ENCODE results near the gene MATN4. TPM values are rescaled to one million over a fixed set of nuclear protein-coding genes. Genes with fewer than 3 reads are reported as not detected.

MATN4 gene
- total RNA-seq, 1 experiment from 2014 or later, result 0.33 TPM

- DNase-seq, result peak; percentile 92 to 98
- CTCF ChIA-PET, result interaction anchor here (1.0 kb wide), 1 partner anchor 211 kb away, joined by 3 read pairs; no protein-coding TSS in a partner anchor
- Histone ChIP-seq H3K79me2 (ENCODE audit: low read depth) (peaks cover 41% of the 10 kb centered on the region), H2AFZ (peak within 1 kb of the TSS; percentile 73), H3K4me2 (peak within 1 kb of the TSS; percentile 99), H3K4me1 (replicated peaks; ENCODE audit: insufficient read depth) (peaks cover 71% of the 10 kb centered on the region), H3K9me3 (ENCODE audit: insufficient read depth, low read depth) (no peaks in the 10 kb centered on the region), H3F3A (ENCODE audit: insufficient read depth, low read depth) (peaks cover 34% of the 10 kb centered on the region), H3K4me3 (peak within 1 kb of the TSS; percentile 73), H4K20me1 (ENCODE audit: insufficient read depth) (peaks cover 5% of the 10 kb centered on the region; the same call in 1 of the 2 replicates), H3K9me2 (ENCODE audit: insufficient read depth) (no peaks in the 10 kb centered on the region), H3K27me3 (ENCODE audit: insufficient read depth, low read depth) (no peaks in the 10 kb centered on the region), H3K27ac (peak within 1 kb of the TSS; percentile 97), H3K36me3 (ENCODE audit: low read depth) (peaks cover 11% of the 10 kb centered on the region)
- no TSS peak for BruUV-seq (replicated peaks)
- intact Hi-C loops (cut with micrococcal nuclease; ENCODE audit: unreplicated experiment), result loop anchor here (1.0 kb wide), 3 partner anchors 37 to 525 kb away; no protein-coding TSS in a partner anchor
- POLR2A ChIA-PET (ENCODE audit: unreplicated experiment), result interaction anchor here (0.5 to 1.1 kb wide), 6 partner anchors 116 to 509 kb away, joined by 3 to 10 read pairs (median 5); partner anchors contain the start of genes TOMM34 and YWHAB
- no peak for TF ChIP-seq EZH2 (IDR thresholded peaks at IDR 0.05; ENCODE audit: low read depth)
- TF ChIP-seq, protein P1, sequence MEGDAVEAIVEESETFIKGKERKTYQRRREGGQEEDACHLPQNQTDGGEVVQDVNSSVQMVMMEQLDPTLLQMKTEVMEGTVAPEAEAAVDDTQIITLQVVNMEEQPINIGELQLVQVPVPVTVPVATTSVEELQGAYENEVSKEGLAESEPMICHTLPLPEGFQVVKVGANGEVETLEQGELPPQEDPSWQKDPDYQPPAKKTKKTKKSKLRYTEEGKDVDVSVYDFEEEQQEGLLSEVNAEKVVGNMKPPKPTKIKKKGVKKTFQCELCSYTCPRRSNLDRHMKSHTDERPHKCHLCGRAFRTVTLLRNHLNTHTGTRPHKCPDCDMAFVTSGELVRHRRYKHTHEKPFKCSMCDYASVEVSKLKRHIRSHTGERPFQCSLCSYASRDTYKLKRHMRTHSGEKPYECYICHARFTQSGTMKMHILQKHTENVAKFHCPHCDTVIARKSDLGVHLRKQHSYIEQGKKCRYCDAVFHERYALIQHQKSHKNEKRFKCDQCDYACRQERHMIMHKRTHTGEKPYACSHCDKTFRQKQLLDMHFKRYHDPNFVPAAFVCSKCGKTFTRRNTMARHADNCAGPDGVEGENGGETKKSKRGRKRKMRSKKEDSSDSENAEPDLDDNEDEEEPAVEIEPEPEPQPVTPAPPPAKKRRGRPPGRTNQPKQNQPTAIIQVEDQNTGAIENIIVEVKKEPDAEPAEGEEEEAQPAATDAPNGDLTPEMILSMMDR (conservative IDR thresholded peaks at IDR 0.05), result no peak
Observed at GRCh38 chr20:45254383-45255262, 53.5 kb downstream of the MATN4 start, which contains the start of gene SLPI. SLPI (minus strand) TSS chr20:45254564; CDS start chr20:45254543, 21 bp downstream.

GRCh38 chr20:45253261-45253660 lies 54.8 kb downstream of the MATN4 start:
- Histone ChIP-seq H3K27me3 (ENCODE audit: insufficient read depth, low read depth) (no peaks in the 10 kb centered on the region), H3F3A (ENCODE audit: insufficient read depth, low read depth) (peaks cover 34% of the 10 kb centered on the region), H3K4me3 (peak overlapping the region; percentile 73), H3K9me2 (ENCODE audit: insufficient read depth) (no peaks in the 10 kb centered on the region), H3K4me1 (replicated peaks; ENCODE audit: insufficient read depth) (peaks cover 84% of the 10 kb centered on the region), H3K9me3 (ENCODE audit: insufficient read depth, low read depth) (no peaks in the 10 kb centered on the region), H3K27ac (peak overlapping the region; percentile 97), H3K36me3 (ENCODE audit: low read depth) (peaks cover 17% of the 10 kb centered on the region), H4K20me1 (ENCODE audit: insufficient read depth) (peaks cover 7% of the 10 kb centered on the region; the same call in 1 of the 2 replicates), H3K4me2 (peak overlapping the region; percentile 99), H2AFZ (no peak overlapping the region), H3K79me2 (ENCODE audit: low read depth) (peaks cover 50% of the 10 kb centered on the region)
- POLR2A ChIA-PET (ENCODE audit: unreplicated experiment), result interaction anchor here (0.6 kb wide), 1 partner anchor 19 kb away, joined by 5 read pairs; no protein-coding TSS in a partner anchor
- CTCF ChIA-PET, result no interaction called here
- DNase-seq, result peak; percentile 63 to 88
- TF ChIP-seq, protein P1 (conservative IDR thresholded peaks at IDR 0.05), result no peak
- no peak for TF ChIP-seq EZH2 (IDR thresholded peaks at IDR 0.05; ENCODE audit: low read depth)
- intact Hi-C loops (cut with micrococcal nuclease; ENCODE audit: unreplicated experiment), result no loop called here
- no TSS peak for BruUV-seq (replicated peaks)

- intact Hi-C loops (cut with micrococcal nuclease; ENCODE audit: unreplicated experiment), result no loop called here
- Histone ChIP-seq H3K27ac (no peak overlapping the region), H3K36me3 (ENCODE audit: low read depth) (peaks cover 25% of the 10 kb centered on the region), H3K27me3 (ENCODE audit: insufficient read depth, low read depth) (no peaks in the 10 kb centered on the region), H3K9me3 (ENCODE audit: insufficient read depth, low read depth) (no peaks in the 10 kb centered on the region), H3K9me2 (ENCODE audit: insufficient read depth) (no peaks in the 10 kb centered on the region), H3K4me1 (replicated peaks; ENCODE audit: insufficient read depth) (peaks cover 77% of the 10 kb centered on the region), H3K4me2 (peak overlapping the region; percentile 99), H3F3A (ENCODE audit: insufficient read depth, low read depth) (peaks cover 34% of the 10 kb centered on the region), H4K20me1 (ENCODE audit: insufficient read depth) (peaks cover 10% of the 10 kb centered on the region; the same call in 1 of the 2 replicates), H2AFZ (no peak overlapping the region), H3K79me2 (ENCODE audit: low read depth) (peaks cover 58% of the 10 kb centered on the region), H3K4me3 (peak overlapping the region; percentile 73; the same call in 1 of the 2 replicates)
- ChIA-PET POLR2A (ENCODE audit: unreplicated experiment) (no interaction called here), CTCF (no interaction called here)
- BruUV-seq (replicated peaks), result no TSS peak
- TF ChIP-seq, protein P1 (conservative IDR thresholded peaks at IDR 0.05), result no peak
- no peak for TF ChIP-seq EZH2 (IDR thresholded peaks at IDR 0.05; ENCODE audit: low read depth)
- DNase-seq, result no peak
Observed at GRCh38 chr20:45251884-45252560, 56.1 kb downstream of the MATN4 start.
